ENCODE data around the gene CCDC120. TPM values are rescaled to one million over a fixed set of nuclear protein-coding genes. Genes with fewer than 3 reads are reported as not detected.

CCDC120 gene
- 4.0 and 4.5 TPM in 2 replicates for total RNA-seq

GRCh38 chrX:49058794-49059193, at the start of gene CCDC120:
Gene CCDC120, plus strand, starts transcription at chrX:49058999. Its CDS starts 3,043 bp downstream, at chrX:49062042.
- TF ChIP-seq CTCF (conservative IDR thresholded peaks at IDR 0.05; ENCODE audit: low read depth, low read length): no peak
- H3K4me3 ChIP-seq (ENCODE audit: low read depth, low read length): peak within 1 kb of the TSS; percentile 73
- no peak for DNase-seq (ENCODE audit: low read depth)

GRCh38 chrX:49019050-49019449, 39.7 kb upstream of the CCDC120 start:
- TF ChIP-seq CTCF (conservative IDR thresholded peaks at IDR 0.05; ENCODE audit: low read depth, low read length): no peak
- DNase-seq (ENCODE audit: low read depth): no peak
- H3K4me3 ChIP-seq (ENCODE audit: low read depth, low read length): no peak overlapping the region

- H3K4me3 ChIP-seq (ENCODE audit: low read depth, low read length): no peak overlapping the region
- no peak for DNase-seq (ENCODE audit: low read depth)
- no peak for TF ChIP-seq CTCF (conservative IDR thresholded peaks at IDR 0.05; ENCODE audit: low read depth, low read length)
Measured at GRCh38 chrX:49019599-49020249, 39.1 kb upstream of the CCDC120 start.

GRCh38 chrX:49029876-49030275, 28.9 kb upstream of the CCDC120 start:
- DNase-seq (ENCODE audit: low read depth): no peak
- TF ChIP-seq CTCF (conservative IDR thresholded peaks at IDR 0.05; ENCODE audit: low read depth, low read length): no peak
- H3K4me3 ChIP-seq (ENCODE audit: low read depth, low read length): no peak overlapping the region

- no peak for TF ChIP-seq CTCF (conservative IDR thresholded peaks at IDR 0.05; ENCODE audit: low read depth, low read length)
- no peak overlapping the region for H3K4me3 ChIP-seq (ENCODE audit: low read depth, low read length)
- DNase-seq (ENCODE audit: low read depth): no peak
Measured at GRCh38 chrX:49030283-49030682, 28.5 kb upstream of the CCDC120 start.

- H3K4me3 ChIP-seq (ENCODE audit: low read depth, low read length): no peak overlapping the region
- no peak for DNase-seq (ENCODE audit: low read depth)
- TF ChIP-seq CTCF (conservative IDR thresholded peaks at IDR 0.05; ENCODE audit: low read depth, low read length): no peak
Measured at GRCh38 chrX:49037883-49038475, 20.8 kb upstream of the CCDC120 start.

Measured in epithelial cell of proximal tubule (primary cell).